HG02885 (cell line): ENCODE measurements around the gene DGKG.
A peak's percentile ranks its signal among the peaks of the same experiment; 100 is the strongest.

ENCODE experiments used
- ATAC-seq: cut with Tn5 transposase; IDR thresholded peaks from one replicate; pipeline ENCODE4 v1.9.1; 2021; ENCODE audit warnings: mild to moderate bottlenecking; ENCODE audit not compliant: unreplicated experiment, poor library complexity

The DGKG gene

DNA sequence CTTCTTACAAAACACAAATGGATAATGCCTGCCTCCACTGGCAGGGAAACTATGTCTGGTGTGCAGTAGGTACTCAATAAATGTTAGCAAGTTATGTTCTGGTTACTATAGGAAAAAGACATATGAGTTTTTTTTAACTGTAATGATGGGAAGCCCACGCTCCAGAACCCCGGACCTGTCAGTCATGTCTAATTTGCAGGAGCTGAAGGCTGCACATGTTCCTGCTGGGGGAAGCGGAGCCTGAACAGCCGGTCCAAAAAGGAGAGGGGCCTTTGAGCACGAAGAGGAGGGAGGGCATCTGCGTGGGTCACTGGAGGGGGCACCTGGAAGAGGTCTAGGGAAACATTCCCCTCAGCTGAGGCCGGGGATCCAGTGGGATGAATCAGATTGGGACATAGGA, 113.2 kb downstream of the DGKG start:
- ATAC-seq: no peak

DNA sequence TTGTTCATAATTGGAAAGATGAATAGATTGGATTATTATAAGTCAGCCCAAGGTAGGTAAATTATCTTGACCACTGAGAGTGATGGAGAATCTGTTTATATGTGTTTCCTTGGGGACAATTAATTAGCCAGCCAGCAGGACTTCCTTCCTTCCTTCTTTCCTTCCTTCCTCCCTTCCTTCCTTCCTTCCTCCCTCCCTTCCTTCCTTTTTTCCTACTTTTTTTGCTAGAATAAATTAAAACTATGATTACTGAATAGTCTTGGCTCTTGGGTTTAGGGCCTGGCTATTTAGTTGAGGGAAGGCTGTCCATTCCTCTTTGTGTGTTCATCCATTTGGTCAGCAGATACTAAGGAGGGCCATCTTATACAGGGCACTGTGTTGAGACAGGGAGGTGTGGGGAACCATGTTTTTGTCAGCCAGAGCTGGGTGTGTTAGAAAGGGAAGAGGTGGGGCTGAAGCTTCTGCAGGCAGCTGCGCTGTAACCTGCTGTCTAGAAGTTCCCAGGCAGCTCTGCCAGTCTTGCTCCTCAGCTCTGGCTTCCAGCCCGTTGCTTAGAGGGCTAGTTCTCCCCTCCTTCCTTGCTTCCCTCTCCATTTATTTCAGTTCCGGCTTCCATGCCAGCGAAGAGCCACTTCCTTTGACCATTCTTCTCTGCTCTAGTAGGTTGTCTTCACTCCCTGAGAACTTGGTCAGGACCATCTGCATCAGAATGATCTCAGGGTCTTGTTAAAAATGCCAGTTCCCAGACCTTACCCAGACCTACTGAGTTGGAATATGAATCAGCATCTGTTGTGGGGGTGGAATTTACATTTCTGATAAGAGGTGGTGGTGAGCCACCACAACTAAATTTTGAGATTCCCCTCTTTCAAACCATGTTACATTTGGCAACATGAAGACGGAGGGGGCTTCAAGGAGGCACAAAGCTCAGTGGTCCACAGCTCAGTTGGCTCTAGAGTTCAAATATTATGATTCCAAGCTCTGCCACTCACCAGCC, 113.9 kb downstream of the DGKG start:
- ATAC-seq: no peak

DNA sequence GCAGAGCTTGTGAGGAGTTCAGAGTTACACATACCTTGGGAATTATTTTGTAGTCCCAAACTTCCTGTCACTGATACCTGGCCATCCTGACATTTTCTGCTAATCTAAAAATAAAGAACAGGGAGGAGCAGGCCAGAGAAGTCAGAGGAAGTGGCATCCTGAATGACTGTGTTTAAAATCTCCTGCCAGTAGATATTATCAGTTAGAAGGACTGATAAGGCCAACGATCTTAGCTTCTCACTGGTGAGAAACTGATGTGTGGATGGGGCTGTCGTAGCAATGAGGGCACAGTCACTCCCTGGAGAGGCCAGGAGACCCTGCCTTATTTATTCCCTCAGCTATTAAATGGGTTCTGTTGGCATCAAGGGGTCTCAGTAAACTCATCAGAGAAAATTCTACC, 115.1 kb downstream of the DGKG start:
- ATAC-seq: no peak

DNA sequence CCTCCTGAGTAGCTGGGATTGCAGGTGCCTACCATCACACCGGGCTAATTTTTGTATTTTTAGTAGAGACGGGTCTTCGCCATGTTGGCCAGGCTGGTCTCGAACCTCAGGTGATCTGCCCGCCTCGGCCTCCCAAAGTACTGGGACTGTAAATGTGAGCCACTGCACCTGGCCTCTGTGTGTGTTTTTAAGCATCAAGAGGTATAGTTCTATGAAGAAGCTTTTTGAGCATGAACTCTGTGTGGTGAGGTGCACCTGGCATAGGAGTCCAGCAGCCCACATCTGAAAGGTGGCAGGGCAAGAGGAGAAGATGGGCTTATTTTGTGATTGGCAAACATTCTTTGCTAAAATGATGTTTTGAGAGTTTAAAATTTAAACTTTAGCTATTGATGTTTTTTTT, 118.0 kb downstream of the DGKG start:
- no peak for ATAC-seq

DNA sequence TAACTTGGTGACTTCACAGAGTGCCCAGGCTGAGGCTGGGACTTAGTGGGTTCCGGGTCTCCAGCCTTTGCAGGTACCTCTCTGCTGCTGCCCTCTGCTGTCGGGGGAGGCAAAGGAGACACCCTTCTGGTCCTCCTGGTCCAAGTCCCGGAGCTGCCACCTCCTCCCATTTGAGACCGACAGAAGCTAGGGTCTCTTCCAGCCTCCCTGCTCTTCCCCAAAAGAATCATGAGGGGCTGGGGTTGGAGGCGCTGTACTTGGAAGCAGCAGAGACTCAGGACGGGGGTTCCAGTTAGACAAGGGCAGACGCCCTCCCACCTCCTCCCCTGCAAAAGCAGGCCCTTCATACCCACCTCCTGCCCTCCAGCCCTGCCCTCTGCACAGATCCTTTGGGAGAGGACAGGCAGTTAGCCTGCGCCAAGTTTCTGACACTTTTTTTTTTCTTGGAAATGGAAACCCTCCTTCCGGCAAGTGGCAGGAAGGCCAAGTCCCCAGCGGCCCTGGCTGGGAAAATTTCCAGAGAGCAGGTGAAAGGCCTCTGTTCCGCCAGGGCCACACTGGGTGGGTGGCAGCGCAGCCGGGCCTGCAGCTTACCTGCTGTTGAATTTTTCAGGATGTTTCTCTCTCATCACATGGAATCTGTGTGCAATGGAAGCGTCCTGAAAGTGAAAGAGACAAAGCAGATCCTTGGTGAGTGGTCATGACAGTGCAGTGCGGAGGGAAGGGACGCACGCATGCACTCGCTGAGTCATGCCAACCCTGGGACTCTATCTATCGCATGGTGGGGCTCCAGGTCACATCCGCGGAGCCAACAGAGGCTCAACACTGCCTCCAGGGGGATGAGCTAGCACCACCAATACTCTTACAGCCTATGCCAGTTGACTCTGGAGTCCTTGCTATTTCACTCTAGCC, 119.9 kb downstream of the DGKG start:
- ATAC-seq: peak; percentile 82

DNA sequence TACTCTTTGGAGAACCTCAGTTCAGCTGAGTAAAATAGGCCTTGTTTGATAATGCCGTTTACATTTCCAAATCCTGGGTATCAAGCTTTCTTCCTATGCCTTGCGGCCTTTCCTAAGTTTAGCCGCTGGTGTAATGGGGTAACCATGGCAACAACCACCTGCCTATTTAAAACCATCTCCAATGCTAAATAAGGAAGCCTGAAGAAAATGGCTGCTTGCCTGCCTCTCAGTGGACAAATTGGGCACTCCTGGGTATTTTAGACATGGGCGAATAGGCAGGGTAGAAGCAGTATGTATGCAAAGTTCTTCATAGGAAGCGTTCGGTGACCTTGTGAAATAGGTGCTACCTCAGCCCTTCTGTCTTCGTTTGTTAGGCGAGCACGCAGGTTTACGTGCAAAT, 122.7 kb downstream of the DGKG start:
- ATAC-seq: no peak

DNA sequence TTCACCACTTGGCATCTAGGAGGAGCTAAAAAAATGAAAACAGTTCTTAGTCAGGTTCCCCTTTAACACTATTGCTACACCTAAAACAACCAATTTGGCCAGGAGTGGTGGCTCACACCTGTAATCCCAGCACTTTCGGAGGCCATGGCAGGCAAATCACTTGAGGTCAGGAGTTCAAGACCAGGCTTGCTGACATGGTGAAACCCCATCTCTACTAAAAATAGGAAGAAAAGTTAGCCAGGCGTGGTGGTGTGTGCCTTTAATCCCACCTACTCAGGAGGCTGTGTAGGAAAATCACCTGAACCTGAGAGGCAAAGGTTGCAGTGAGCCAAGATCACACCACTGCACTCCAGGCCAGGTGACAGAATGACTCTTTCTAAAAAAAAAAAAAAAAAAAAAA, 124.1 kb downstream of the DGKG start:
- no peak for ATAC-seq

DNA sequence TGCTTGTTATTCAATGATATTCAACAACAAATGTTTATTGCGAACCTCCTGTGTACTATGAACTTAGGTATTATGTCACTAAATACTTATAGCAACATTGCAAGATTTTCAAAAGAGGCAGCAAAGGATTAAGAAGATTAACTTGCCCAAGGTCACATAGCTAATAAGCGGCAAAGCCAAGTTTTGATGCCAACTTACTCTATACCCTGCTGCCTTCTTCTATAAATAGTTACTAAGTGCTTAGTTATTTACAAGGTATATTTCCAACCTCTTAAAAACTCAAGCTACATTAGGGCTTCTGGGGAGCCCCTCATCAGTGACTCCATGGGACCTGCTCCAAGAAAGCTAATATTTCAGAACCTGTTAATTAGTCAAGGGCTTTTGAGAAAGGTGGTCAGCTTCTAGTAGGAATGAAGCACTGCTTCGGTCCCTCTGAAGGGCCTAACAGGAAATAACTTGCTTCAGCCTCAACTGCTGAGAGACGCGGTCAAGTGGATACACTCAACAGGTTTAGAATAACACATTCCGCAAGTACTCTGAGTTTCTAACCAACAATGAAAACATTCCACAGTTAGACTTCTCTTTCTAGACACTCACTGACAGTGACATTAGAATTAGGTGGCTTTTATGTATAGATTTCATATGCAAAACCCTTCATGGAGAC, 125.5 kb downstream of the DGKG start:
- no peak for ATAC-seq

DNA sequence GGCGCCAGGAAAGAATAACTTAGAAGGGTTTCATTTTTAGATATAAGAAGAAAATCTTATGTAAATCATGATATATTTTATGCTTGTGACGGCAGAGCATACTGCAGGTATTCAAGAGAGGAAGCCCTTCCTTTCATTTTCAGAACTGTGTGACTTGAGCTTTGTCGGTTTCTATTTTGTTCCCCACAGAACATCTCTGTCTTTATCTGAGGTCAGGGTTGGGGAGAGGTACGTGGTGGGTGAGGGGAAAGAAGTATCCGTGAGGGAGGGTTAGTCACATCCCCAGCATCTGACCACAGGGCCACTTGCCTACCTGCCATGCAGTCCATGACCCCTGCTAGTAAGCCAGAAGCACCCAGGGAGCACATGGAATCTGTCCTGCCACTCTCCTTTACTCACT, 126.5 kb downstream of the DGKG start:
- ATAC-seq: peak; percentile 82

DNA sequence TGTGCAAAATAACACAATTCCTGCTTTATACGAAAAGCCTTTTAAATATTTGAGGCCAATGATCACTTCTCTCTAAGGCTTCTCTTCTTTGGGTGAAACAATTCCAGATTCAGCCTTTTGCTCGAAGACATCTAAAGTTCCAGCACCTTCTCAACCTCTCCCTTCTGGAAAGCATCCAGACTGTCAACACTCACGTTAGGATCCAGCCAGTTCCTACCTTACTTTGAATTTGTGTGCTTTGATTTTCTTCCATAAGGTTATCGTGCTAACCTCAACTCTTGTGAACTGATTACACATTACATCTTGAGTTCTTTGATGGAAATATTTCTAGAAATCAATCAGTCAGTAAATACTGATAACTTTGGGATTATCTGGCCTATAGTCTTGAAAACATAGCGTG, 127.9 kb downstream of the DGKG start:
- no peak for ATAC-seq

DNA sequence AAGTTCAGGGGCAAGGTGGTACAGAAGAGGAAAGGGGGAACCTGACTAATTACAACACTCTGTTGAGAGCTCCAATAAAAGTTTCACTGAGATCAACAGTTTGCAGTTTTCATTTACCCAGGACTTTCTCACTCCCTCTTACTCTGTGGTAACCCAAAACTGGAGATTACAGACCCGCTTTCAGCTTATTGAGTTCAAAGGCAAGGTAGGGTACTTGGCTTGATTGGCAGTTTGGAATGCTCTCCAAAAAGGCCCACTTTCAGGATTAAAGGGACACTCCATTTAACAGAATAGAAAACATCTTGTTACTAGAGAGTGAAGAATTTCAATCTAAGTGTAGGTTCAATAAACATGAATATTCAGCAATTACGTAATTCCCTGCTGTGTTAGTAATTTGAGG, 135.6 kb downstream of the DGKG start:
- no peak for ATAC-seq

DNA sequence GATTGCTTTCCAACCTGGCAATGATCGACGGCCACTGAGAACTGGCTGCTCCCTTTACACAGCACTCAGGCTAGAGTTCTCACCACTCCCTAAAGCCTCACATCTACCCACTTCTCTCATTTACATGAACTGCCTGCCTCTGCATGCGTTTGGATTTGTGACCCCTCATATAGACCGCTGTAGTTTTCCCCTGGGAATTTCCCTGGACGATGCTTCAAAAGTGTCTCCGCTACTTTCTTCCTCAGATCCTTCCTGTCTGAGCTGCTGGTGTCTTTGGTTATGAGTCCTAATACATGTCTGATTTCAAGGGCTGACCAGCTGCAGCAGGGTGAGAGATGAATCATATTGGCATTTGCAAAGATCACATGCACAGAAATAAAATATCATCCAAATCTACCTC, 136.4 kb downstream of the DGKG start:
- ATAC-seq: peak; percentile 68

DNA sequence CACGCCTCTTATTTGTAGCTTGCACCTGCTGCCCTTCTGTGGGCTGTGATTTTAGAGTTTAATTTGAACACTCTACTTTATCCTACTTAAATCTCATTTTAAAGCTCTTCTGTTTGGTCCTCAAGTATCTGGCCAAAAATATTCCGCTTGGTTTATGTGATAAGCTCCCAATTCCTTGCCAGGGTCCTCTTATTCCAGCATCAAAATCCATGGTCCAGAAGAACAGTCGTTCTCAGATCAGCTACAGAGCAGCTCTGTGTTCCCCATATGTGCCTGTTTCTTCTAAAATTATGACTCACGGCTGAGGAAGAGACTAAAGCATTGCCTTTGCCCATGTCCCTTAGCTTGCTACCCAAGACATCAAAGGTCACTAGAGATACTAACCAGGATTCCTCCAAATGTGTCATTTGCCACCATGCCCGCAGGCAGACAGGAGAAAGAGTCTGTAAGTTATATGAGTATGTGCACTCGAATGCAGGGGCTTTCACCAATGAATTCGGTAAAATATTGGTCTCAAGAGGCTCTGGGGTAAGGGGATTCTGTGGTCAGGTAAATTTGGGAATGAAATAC, 137.9 kb downstream of the DGKG start:
- ATAC-seq: no peak

DNA sequence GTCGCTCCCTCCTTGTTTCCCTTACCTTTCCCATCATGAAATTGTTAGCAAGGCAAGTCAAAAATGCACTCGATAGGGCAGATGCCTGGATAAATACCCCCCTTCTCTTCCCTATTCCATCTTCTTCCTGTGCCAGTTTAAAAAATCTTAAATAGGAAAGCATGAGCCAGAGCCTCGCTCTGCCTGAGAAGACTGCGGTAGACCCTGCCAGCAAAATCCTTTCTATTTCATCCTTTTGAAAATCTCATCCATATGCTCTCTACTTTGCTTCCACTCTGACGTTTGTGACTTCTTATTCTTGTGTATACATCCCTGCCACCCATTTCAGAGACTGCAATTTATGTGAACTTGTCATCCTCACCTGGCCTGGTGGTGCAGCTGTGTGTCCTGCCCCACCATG, 138.6 kb downstream of the DGKG start:
- no peak for ATAC-seq

DNA sequence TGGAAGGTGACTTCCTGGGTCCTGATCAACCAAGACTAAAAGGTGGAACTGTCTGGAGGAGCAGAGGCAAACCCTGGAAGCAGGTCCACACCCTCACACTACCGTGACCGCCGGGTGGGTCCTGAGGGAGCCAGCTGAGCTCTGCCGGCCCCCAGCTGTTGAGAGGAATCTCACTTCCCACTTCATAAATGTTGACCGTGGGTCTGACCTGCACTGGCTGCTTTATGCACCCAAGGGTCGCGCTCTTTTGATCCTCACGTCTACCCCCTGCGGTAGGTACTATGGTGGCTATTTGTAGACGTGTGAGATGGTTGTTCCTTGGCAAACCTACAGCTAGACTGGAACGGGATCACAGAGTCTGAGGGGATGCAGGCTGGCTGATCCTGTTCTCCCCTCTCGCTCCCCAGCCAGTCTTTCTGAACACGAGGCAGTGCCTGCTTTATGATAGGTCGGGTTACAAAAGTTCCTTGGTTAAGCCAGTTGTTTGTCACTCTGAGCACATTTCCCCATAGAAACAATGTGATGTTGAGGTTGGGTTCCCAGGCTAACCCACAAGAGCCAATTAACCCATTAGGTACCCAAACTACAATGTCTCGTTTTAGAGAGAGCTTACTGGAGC, 140.2 kb downstream of the DGKG start:
- ATAC-seq: no peak

DNA sequence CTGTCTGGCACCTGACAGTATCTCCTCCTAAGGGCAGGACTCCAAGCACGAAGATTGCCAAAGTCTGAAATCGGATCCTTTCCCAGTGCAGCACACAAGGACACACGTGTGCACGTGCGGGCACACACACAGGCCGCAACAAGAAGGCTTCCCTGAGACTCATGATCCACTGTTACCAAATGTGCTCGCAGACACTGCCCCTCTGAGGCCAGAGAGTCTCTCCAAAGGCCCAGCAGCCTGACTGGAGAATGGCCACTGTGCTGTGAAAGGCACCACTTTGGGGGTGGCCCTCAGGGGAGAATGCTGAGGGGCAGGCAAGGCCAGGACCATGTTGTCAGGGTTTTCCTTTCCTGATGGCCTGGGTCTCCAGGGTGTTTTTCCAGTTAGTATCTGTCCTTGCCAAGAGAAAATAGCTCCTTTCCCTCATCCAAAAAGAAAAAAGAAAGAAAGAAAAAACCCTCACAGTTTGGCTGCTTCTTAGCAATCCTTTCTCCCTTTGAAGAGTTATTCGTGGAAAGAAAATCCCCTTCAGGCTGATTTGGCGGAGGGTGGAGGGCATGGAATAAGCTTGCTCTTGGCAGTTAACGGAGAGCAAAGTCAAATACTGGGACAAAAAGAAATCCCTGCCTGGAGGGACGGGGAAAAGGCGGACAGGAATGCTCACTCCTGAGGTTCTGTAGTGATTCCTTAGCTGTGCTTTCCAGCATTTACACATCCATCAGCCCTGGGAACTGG, 141.0 kb downstream of the DGKG start:
- no peak for ATAC-seq

DNA sequence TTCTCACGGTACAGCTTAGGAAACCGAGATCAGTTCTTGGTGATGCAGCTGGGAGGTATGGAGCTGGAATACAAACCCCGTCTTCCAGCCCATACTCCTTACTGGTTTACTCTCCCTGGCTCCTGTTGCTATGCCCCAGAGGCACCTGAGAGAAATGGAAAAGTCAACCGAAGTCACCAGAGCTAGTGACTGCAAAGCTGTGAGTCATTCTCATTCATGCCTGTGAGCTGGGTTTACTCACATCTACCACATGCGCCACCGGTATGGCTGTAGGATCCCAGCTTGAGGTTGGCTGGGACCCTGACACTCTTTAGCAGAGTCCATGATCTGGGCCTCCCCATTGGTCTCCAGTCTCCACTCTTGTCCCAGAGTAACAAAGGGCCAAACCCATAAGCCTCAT, 141.7 kb downstream of the DGKG start:
- no peak for ATAC-seq

DNA sequence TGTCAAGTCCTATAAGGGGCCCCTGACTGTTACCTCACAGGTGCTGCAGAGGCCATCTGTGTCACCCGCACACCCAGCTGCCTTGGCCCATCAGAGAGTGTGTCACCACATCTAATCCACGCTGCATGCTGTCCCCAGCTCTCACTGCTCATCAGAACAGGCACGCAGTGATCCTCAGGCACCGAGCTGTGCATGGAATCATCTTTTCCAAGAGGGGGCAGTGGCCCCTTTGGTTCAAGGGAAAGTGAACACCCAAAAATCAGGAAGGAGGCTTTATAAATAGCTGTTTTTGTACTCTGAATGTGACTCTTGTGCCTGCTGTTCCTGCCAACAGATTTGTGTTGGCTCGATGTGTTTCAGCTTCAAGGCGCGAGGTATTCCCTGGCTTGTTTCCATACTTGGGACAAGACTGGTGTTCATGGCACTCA, 142.8 kb downstream of the DGKG start:
- no peak for ATAC-seq

DNA sequence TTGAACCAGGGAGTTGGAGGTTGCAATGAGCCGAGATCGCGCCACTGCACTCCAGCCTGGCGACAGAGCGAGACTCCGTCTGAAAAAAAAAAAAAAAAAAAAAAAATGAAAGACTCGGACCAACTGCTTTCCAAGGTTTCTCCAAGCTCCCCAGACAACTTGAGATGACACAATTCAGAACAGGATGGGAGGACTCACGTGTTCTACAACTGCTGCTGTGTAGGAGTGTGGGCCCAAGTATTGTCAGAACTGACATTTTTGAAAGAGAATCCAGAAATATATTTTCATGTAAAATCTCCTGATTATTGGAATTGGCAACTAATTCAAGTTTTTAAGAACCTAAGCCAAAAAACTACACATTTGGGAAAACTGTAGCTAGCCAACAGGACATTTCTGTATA, 143.6 kb downstream of the DGKG start:
- ATAC-seq: no peak
